ENCODE results near the gene PTOV1.
A peak's percentile ranks its signal among the peaks of the same experiment; 100 is the strongest.

Gene PTOV1

GRCh38 chr19:49814010-49814409, 36.9 kb upstream of the PTOV1 start:
- Histone ChIP-seq H2AFZ (ENCODE audit: low read depth, low read length, severe bottlenecking) (no peak overlapping the region), H3K4me3 (ENCODE audit: insufficient read depth, low read length, poor library complexity, severe bottlenecking) (peak overlapping the region; percentile 69), H3K9ac (ENCODE audit: low read length) (no peak overlapping the region), H3K9me3 (ENCODE audit: insufficient read depth, low read length) (no peaks in the 10 kb centered on the region), H3K27ac (ENCODE audit: low read depth, low read length) (no peak overlapping the region), H3K79me2 (ENCODE audit: insufficient read depth, low read length) (peaks cover 7% of the 10 kb centered on the region), H3K36me3 (ENCODE audit: low read length) (no peaks in the 10 kb centered on the region), H3F3A (ENCODE audit: insufficient read depth) (peaks cover 26% of the 10 kb centered on the region), H3K4me2 (ENCODE audit: low read depth, low read length, poor library complexity, severe bottlenecking) (peak overlapping the region; percentile 85), H3K9me2 (replicated peaks; ENCODE audit: insufficient read depth, low read length) (no peaks in the 10 kb centered on the region), H3K27me3 (ENCODE audit: low read length) (no peaks in the 10 kb centered on the region), H4K20me1 (ENCODE audit: low read depth, low read length) (no peaks in the 10 kb centered on the region)
- TF ChIP-seq EZH2phosphoT487 (conservative IDR thresholded peaks at IDR 0.05; ENCODE audit: low read length) (no peak), CTCF (IDR thresholded peaks at IDR 0.05; ENCODE audit: insufficient read depth, low read length, poor library complexity, severe bottlenecking) (no peak)

- no peaks in the 10 kb centered on the region for H3K36me3 ChIP-seq (ENCODE audit: low read length)
- peaks cover 32% of the 10 kb centered on the region for H3F3A ChIP-seq (ENCODE audit: insufficient read depth)
- no peaks in the 10 kb centered on the region for H3K9me2 ChIP-seq (replicated peaks; ENCODE audit: insufficient read depth, low read length)
- no peak overlapping the region for H3K4me3 ChIP-seq (ENCODE audit: insufficient read depth, low read length, poor library complexity, severe bottlenecking)
- no peaks in the 10 kb centered on the region for H4K20me1 ChIP-seq (ENCODE audit: low read depth, low read length)
- H3K9ac ChIP-seq (ENCODE audit: low read length) = no peak overlapping the region
- no peaks in the 10 kb centered on the region for H3K9me3 ChIP-seq (ENCODE audit: insufficient read depth, low read length)
- no peak overlapping the region for H3K27ac ChIP-seq (ENCODE audit: low read depth, low read length)
- no peak overlapping the region for H3K4me2 ChIP-seq (ENCODE audit: low read depth, low read length, poor library complexity, severe bottlenecking)
- H3K79me2 ChIP-seq (ENCODE audit: insufficient read depth, low read length) = peaks cover 27% of the 10 kb centered on the region
- no peak overlapping the region for H2AFZ ChIP-seq (ENCODE audit: low read depth, low read length, severe bottlenecking)
- no peak for TF ChIP-seq CTCF (IDR thresholded peaks at IDR 0.05; ENCODE audit: insufficient read depth, low read length, poor library complexity, severe bottlenecking)
- no peak for TF ChIP-seq EZH2phosphoT487 (conservative IDR thresholded peaks at IDR 0.05; ENCODE audit: low read length)
- no peaks in the 10 kb centered on the region for H3K27me3 ChIP-seq (ENCODE audit: low read length)
Observed at GRCh38 chr19:49816590-49816989, 34.4 kb upstream of the PTOV1 start.

- no peak for TF ChIP-seq CTCF (IDR thresholded peaks at IDR 0.05; ENCODE audit: insufficient read depth, low read length, poor library complexity, severe bottlenecking)
- no peak for TF ChIP-seq EZH2phosphoT487 (conservative IDR thresholded peaks at IDR 0.05; ENCODE audit: low read length)
- Histone ChIP-seq H3K9ac (ENCODE audit: low read length) (peak within 1 kb of the TSS; percentile 85), H3K4me2 (ENCODE audit: low read depth, low read length, poor library complexity, severe bottlenecking) (peak within 1 kb of the TSS; percentile 76), H3K36me3 (ENCODE audit: low read length) (no peaks in the 10 kb centered on the region), H3K9me2 (replicated peaks; ENCODE audit: insufficient read depth, low read length) (no peaks in the 10 kb centered on the region), H3K27ac (ENCODE audit: low read depth, low read length) (peak within 1 kb of the TSS; percentile 81), H3F3A (ENCODE audit: insufficient read depth) (peaks cover 28% of the 10 kb centered on the region), H4K20me1 (ENCODE audit: low read depth, low read length) (no peaks in the 10 kb centered on the region), H3K9me3 (ENCODE audit: insufficient read depth, low read length) (no peaks in the 10 kb centered on the region), H3K4me3 (ENCODE audit: insufficient read depth, low read length, poor library complexity, severe bottlenecking) (peak within 1 kb of the TSS; percentile 67), H3K79me2 (ENCODE audit: insufficient read depth, low read length) (peaks cover 27% of the 10 kb centered on the region), H3K27me3 (ENCODE audit: low read length) (no peaks in the 10 kb centered on the region), H2AFZ (ENCODE audit: low read depth, low read length, severe bottlenecking) (peak within 1 kb of the TSS; percentile 80)
Observed at GRCh38 chr19:49817964-49818648, 32.9 kb upstream of the PTOV1 start, which contains the start of gene MED25. MED25 (plus strand) TSS chr19:49818289; CDS start chr19:49818342, 53 bp downstream.

All from SU-DHL-6 (cell line).